Right kidney (tissue), 1 donor: ENCODE measurements around the gene G2E3.

ENCODE experiments used
- DNase-seq: peaks from one replicate; pipeline ENCODE4 v3.0.0-alpha.2; 2016

G2E3 gene

GRCh38 chr14:30656190-30656632 lies 97.3 kb downstream of the G2E3 start:
- no peak for DNase-seq

- no peak for DNase-seq
These were observed 98.1 kb downstream of the G2E3 start for GRCh38 chr14:30657050-30657449.

GRCh38 chr14:30657606-30658163 lies 98.7 kb downstream of the G2E3 start:
- DNase-seq, result no peak

GRCh38 chr14:30658645-30659044 lies 99.7 kb downstream of the G2E3 start:
- DNase-seq, result no peak

GRCh38 chr14:30669594-30669993 lies 110.6 kb downstream of the G2E3 start:
- no peak for DNase-seq
